NCI-H69 (cell line): ENCODE data around the gene ZNF506.
"Not testable (repeated sequence)": the region's sequence is repeated elsewhere in the genome, so short reads cannot be mapped to it uniquely, and the experiment has no call there.

ENCODE experiments used
- DNase-seq: peaks from one replicate; lab custom pipeline; 2025; lab: John Stamatoyannopoulos, UW

Gene ZNF506

GRCh38 chr19:19778666-19779065 lies 42.9 kb downstream of the ZNF506 start:
- DNase-seq = no peak

DNA sequence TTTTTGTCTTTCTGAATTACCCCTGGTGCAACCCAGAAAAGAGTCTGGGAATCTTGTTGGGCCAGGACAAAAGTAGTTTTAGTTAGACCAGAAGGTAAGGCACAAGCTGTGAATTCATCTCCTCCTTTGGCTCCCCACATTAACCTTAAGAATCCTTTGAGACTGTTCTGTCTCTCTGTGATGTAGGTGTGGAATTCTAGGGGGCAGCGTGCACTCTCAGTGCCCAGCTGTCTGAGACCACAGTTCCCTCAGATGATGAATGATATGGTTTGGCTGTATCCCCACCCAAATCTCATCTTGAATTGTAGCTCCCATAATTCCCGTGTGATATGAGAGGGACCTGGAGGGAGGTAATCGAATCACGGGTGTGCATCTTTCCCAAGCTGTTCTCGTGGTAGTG lies 43.9 kb downstream of the ZNF506 start:
- peak; percentile 13 for DNase-seq

DNA sequence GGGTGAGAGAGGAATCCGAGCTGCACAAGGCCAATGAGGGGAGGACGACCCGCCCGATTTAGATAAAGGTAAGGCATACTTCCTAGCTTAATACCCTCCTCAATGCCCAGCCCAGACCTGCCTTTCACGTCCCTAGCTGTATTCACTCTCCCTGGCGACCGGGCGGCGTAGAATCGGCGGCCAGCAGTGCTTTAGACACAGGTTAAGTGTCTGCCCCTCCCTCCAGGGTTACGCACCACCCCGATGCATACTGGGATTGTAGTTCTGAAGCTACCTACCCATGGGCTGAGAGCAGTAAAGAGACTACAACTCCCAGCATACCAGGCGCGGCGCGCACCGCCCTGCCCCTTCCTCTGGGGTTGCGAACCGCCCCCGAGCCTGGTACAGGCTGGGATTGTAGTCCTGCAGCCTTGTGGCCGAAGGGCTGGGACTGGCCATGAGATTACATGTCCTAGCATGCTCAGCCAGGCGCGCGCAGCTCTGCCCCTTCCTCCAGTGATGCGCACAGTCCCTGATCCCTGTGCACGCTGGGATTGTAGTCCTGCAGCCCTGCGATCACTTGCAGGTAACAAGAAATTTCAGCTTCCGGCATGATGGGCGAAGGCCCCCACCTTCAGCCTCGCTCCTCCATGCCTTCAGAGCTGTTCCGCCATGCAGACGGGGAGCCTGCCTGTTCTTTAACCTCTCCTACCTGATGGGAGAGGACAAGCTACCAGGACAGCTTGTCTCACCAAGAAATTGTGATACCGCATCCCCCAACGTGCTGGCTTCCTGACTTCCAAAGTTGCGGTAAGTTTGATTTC lies 45.1 kb downstream of the ZNF506 start:
- peak; percentile 99 for DNase-seq

DNA sequence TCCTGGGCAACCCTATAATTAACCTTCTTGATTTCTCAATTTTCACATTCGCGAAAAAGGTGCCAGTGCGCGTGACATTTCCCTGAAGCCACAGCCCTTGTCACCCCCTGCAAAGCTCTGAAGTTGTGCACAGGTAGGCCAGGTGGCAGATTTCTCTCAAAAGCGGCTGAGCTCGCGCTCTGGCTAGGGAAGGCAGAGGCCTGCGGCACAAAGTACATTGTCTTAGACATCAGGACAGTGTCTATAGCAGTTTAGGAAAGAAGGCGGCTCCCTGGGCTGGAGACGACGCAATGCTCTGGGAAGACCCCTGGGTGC lies 45.7 kb downstream of the ZNF506 start:
- peak; percentile 89 for DNase-seq

DNA sequence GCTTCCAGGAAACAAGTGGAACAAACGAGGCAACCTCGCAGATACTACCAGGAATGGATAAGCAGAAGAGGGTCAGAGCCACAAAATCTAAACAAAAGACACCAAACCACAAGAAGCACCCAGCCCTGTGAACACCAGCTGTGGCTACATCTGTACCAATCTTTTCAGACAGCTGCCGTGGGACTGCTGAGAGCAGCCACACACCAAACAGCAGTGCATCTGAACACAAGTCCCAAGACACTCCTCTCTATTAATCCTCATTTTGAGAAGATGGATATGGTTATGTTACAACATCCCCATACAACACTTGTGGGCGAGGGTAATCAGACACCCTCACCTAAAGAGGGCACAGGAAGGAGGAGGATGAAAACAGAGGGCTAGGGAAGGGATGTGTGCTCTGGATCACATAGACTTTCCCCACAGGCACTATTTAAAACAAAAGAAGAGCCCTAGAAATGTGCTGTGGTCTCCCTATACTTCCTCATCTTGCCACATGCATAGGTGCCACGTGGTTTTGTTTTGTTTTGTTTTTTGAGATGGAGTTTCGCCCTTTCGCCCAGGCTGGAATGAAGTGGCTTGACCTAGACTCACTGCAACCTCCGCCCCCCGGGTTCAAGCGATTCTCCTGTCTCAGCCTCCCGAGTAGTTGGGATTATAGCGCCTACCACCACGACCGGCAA lies 47.1 kb downstream of the ZNF506 start:
- DNase-seq = peak; percentile 35

DNA sequence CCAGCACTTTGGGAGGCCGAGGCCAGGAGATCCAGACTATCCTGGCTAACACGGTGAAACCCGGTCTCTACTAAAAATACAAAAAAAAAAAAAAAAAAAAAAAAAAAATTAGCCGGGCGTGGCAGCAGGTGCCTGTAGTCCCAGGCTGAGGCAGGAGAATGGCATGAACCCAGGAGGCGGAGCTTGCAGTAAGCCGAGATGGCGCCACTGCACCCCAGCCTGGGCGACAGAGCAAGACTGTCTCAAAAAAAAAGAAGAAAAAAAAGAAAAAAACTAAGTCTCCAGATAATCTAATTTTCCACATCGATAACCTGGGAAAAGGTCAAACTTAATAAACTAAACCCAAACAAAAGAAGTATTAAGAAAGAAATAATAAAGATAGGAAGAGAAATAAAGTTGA lies 49.6 kb downstream of the ZNF506 start:
- DNase-seq = not testable (repeated sequence)

DNA sequence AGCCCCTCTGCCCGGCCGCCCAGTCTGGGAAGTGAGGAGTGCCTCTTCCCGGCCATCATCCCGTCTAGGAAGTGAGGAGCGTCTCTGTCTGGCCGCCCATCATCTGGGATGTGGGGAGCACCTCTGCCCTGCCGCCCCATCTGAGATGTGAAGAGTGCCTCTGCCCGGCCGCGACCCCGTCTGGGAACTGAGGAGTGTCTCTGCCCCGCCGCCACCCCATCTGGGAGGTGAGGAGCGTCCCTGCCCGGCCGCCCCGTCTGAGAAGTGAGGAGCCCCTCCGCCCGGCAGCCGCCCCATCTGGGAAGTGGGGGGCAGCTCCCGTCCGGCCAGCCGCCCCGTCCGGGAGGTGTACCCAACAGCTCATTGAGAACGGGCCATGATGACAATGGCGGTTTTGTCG lies 51.6 kb downstream of the ZNF506 start:
- not testable (repeated sequence) for DNase-seq

- no peak for DNase-seq
Observed at GRCh38 chr19:19758164-19758563, 63.4 kb downstream of the ZNF506 start.

DNA sequence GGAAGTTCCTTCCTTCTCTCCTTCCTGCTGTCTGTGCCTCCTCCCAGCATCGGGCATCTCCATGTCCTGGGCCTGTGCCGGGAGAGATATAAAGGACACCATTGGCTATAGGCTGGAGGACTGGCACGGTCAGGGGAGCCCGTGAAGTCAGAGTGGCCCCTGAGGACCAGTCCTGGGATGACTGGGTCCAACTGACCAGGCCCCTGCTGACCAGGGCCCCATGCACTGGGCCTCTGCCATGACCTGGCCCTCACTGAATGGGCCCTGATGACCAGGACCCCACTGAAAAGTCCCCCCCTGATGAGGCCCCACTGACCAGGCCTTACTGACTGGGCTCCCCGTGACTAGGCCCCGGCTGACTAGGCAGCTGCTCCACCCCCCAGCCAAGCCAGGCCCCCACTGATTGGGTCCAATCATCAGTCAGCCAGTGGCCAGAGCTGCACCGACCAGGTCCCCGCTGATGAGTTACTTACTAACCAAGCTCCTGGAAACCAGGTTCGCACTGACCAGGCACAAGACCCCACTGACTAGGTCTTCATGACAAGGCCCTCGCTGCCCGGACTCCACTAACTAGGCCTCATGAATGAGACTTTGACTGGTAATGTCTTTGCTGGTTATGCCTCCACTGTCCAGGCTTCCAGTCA lies 68.7 kb downstream of the ZNF506 start:
- DNase-seq = no peak

DNA sequence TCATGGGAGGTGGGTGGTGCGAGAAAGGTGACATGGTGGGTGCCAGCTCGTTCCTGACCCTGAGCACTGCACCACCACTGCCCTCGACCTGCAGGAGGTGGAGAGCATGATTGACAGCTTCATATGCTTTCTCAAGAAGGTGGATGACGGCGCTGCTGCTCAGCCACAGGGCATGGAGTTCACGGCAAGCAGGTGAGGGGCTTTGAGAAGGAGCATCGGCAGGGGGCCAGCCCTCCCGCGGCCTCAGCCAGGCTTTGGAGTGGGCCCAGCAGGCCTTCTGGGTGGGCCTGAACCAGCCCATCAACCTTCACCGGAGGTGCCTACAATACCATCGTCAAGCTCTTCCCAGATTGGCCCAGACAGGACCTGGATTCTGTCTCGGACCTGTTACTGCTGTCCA lies 69.7 kb downstream of the ZNF506 start:
- DNase-seq = no peak

- no peak for DNase-seq
Observed at GRCh38 chr19:19750842-19751790, 70.4 kb downstream of the ZNF506 start.

- DNase-seq = no peak
Observed at GRCh38 chr19:19749908-19750841, 71.4 kb downstream of the ZNF506 start.

- no peak for DNase-seq
Observed at GRCh38 chr19:19749117-19749907, 72.2 kb downstream of the ZNF506 start.

DNA sequence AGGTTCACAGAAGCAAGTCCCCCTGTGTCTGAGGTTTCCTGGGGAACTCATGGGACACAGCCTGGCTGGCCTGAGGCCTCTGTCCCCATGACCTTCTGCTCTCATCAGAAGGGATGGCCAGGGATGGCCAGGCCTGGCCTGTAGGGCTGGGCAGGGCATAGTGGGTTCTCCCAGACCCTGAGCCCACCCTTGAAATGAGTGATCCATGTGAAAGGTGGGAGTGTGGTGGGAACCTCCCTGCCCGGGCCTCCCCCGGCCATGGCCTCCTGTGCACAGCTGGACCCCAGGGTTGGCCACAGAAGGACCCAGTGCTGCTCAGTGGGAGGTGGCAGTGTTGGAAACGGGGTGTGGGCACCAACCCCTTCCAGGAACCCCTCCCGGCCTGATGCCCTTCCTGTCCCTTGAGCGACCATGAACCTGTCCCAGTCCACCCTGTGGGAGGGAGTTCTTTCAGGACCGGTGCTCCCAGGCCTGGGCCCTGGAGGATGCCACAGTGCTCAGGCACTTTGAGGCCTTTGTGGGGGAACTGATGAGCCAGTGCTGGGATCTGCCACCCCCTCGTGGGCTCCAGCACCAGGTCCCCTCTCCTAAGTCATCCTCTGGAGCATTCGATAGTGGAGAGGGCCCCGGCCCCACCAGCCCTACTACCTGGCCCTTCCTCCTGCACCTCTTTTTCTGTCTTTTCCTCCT lies 73.2 kb downstream of the ZNF506 start:
- DNase-seq = no peak

DNA sequence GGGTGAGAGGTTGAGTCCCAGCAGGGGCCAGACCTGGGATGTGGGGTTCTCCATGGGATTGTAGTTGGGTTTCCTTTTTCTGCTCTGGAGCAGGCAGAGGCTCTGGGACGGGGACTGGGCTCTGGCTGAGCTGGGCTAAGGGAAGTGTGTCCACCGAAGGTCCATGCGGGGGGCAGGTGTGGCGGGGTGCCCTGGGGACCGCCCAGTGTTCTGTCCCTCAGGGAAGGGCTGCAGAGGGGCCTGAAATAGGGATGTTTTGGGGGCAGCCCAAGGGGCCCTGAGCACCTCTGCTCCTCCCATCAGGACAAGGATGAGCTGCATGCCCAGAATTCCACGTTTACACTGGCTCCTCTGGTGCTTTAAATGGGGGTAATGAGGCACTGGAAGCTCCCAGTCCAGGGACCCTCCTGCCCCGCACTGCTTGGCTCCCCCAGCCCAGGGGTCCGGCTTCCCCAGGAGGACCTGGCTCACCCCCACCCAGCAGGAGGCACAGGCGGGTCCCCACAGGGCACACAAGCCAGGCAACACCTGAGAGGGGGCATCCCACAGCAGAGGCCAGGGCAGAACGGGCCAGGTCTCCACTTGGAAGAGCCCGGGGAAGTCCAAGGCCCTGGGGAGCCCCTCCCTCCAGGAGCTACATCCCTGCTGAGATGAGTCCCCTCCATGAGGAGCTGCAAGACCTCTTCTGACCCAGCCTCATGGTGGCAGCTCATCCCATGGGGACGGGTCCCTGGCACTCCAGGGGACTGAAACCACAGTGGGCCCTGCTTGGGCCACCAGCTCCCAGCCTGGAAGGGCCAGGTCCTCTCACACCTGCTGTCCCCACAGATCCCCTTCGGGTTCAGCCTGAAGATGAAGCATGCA lies 74.0 kb downstream of the ZNF506 start:
- no peak for DNase-seq

- no peak for DNase-seq
Observed at GRCh38 chr19:19746286-19747213, 75.0 kb downstream of the ZNF506 start.

- DNase-seq = no peak
Observed at GRCh38 chr19:19745496-19746285, 75.9 kb downstream of the ZNF506 start.
